Endothelial cell of umbilical vein (primary cell): ENCODE results near the gene SEMA4D. TPM values are rescaled to one million over a fixed set of nuclear protein-coding genes. Genes with fewer than 3 reads are reported as not detected.

Experiments
- BruUV-seq: library from RNA; stranded (reverse); fragments of 400-500 nt; replicated peaks from 2 replicates; lab custom pipeline; 2021; lab: Mats Ljungman, UMichigan
- CTCF ChIA-PET: fragments of 300-600, 350-600 bp; sonication (Branson Sonifier 250); formaldehyde crosslinking; loops from one replicate; lab custom pipeline; 2021; ENCODE audit warnings: antibody characterized with exemption, inconsistent platforms; lab: Charles Lee
- POLR2A ChIA-PET: fragments of 300-600, 350-600 bp; sonication (Branson Sonifier 250); formaldehyde crosslinking; loops from one replicate; lab custom pipeline; 2021; ENCODE audit warnings: antibody characterized with exemption, inconsistent platforms; lab: Charles Lee
- DNase-seq: peaks from one replicate; pipeline ENCODE4 v3.0.0-alpha.2; 2011; ENCODE audit warnings: low read depth, low spot score
- FAIRE-seq: peaks from 2 replicates; lab custom pipeline; 2011; peaks lifted over from hg19 to GRCh38; lab: Jason Lieb, UNC
- H2AFZ ChIP-seq: 2 replicates; pipeline ENCODE4 v1.6.0; 2012; ENCODE audit warnings: low read depth, low read length, control low read depth, inconsistent platforms
- H3K27ac ChIP-seq: 2 replicates; pipeline ENCODE4 v1.5.1; 2011; ENCODE audit warnings: low read depth, mild to moderate bottlenecking, control low read depth, low read length, moderate library complexity; ENCODE audit not compliant: insufficient read depth
- H3K27me3 ChIP-seq, 2 experiments: 2 replicates each; pipeline versions ENCODE4 v1.6.0 to v1.6.1; 2011; ENCODE audit warnings: low read length in 2 of 2, mixed read lengths in 1 of 2; ENCODE audit not compliant: control insufficient read depth in 2 of 2, insufficient read depth in 2 of 2
- H3K36me3 ChIP-seq, 2 experiments: 2 replicates in 1 of 2; 3 replicates in 1 of 2; pipeline ENCODE4 v1.5.1; 2011; ENCODE audit warnings: low read length in 2 of 2, mild to moderate bottlenecking in 1 of 2, moderate library complexity in 1 of 2; ENCODE audit not compliant: control insufficient read depth in 2 of 2, insufficient read depth in 2 of 2; ENCODE audit errors: extremely low read depth in 1 of 2
- H3K4me1 ChIP-seq: 3 replicates; pipeline ENCODE4 v1.5.1; 2011; ENCODE audit warnings: mild to moderate bottlenecking, low read length; ENCODE audit not compliant: control insufficient read depth, insufficient read depth; ENCODE audit errors: extremely low read depth
- H3K4me2 ChIP-seq: 2 replicates; pipeline ENCODE4 v1.6.1; 2011; ENCODE audit warnings: low read length, control low read depth, mixed read lengths; ENCODE audit not compliant: insufficient read depth
- H3K4me3 ChIP-seq, 3 experiments: fragments of 200-600 bp in 1 of 3; sonication (generic), shearing (Covaris generic) in 1 of 3; replicated peaks in 1 of 3; 2 replicates each; pipeline ENCODE4 v1.5.1; 2011 to 2016; ENCODE audit warnings: control low read depth in 3 of 3, low read length in 3 of 3, mild to moderate bottlenecking in 2 of 3, inconsistent platforms in 1 of 3, low read depth in 1 of 3, moderate library complexity in 1 of 3; ENCODE audit not compliant: insufficient read depth in 1 of 3
- H3K79me2 ChIP-seq: 2 replicates; pipeline ENCODE4 v1.6.0; 2012; ENCODE audit warnings: low read length, inconsistent platforms; ENCODE audit not compliant: control insufficient read depth, insufficient read depth
- H3K9ac ChIP-seq: replicated peaks from 2 replicates; pipeline ENCODE3; 2011; ENCODE audit warnings: low read length, control low read depth; ENCODE audit not compliant: insufficient read depth; ENCODE audit errors: extremely low read depth
- H3K9me1 ChIP-seq: replicated peaks from 3 replicates; pipeline ENCODE4 v1.6.0; 2011; ENCODE audit warnings: mild to moderate bottlenecking, low read length; ENCODE audit not compliant: control insufficient read depth, insufficient read depth; ENCODE audit errors: extremely low read depth
- H3K9me3 ChIP-seq: replicated peaks from 2 replicates; pipeline ENCODE4 v1.5.1; 2012; ENCODE audit warnings: low read length, inconsistent platforms; ENCODE audit not compliant: control insufficient read depth, insufficient read depth
- H4K20me1 ChIP-seq: replicated peaks from 2 replicates; pipeline ENCODE3; 2011; ENCODE audit warnings: mild to moderate bottlenecking, low read length; ENCODE audit not compliant: control insufficient read depth, insufficient read depth; ENCODE audit errors: extremely low read depth
- EZH2 ChIP-seq: IDR thresholded peaks from 2 replicates; pipeline ENCODE4 v1.6.1; 2012; ENCODE audit warnings: borderline replicate concordance, low read depth, mild to moderate bottlenecking, moderate library complexity, low read length, inconsistent platforms; ENCODE audit not compliant: severe bottlenecking
- FOS ChIP-seq: IDR thresholded peaks from 2 replicates; pipeline ENCODE4 v1.6.1; 2011; ENCODE audit warnings: mild to moderate bottlenecking, low read length, moderate library complexity, borderline replicate concordance; ENCODE audit not compliant: insufficient read depth
- GATA2 ChIP-seq: IDR thresholded peaks from 2 replicates; pipeline ENCODE4 v1.7.0; 2011; ENCODE audit warnings: low read depth, mild to moderate bottlenecking, moderate library complexity, mixed read lengths, low read length; ENCODE audit not compliant: insufficient read length, insufficient read depth
- JUN ChIP-seq: IDR thresholded peaks from 2 replicates; pipeline ENCODE4 v1.6.1; 2011; ENCODE audit warnings: borderline replicate concordance, low read depth; ENCODE audit not compliant: insufficient read length, insufficient read depth
- MYC ChIP-seq: IDR thresholded peaks from one replicate; pipeline ENCODE4 v1.6.1; 2011; ENCODE audit warnings: mild to moderate bottlenecking, low read depth, low read length
- POLR2A ChIP-seq: IDR thresholded peaks from 2 replicates; pipeline ENCODE4 v1.6.1; 2012; ENCODE audit warnings: low read depth, mild to moderate bottlenecking, control low read depth, low read length
- POLR2AphosphoS5 ChIP-seq: IDR thresholded peaks from 2 replicates; pipeline ENCODE4 v1.6.1; 2012; ENCODE audit warnings: low read depth, mild to moderate bottlenecking, control low read depth, low read length, moderate library complexity; ENCODE audit not compliant: insufficient read depth
- dilution Hi-C: fragments of 300-500 bp; cut with MboI; formaldehyde crosslinking; loops from one replicate; pipeline ENCODE4 v1.15.0; 2019; ENCODE audit warnings: low sequenced_read_pairs; ENCODE audit not compliant: extremely low pct_ligation_motif_present
- intact Hi-C: fragments of 100-400 bp; cut with micrococcal nuclease; formaldehyde crosslinking; loops from one replicate; pipeline ENCODE4 v1.10.0; 2022
- polyA plus RNA-seq, 4 experiments: library from polyadenylated mRNA; depleted of rRNA in 3 of 4; stranded (reverse) in 3 of 4; unstranded in 1 of 4; fragments of >200 nt; gene quantifications; 2 replicates each; pipeline versions ENCODE4 v1.2.1 to v1.2.3, GENCODE V29; 2011 to 2012; ENCODE audit warnings: missing spikeins in 1 of 4
- total RNA-seq: library from RNA; stranded (reverse); gene quantifications from 2 replicates; pipeline ENCODE4 v1.2.3, GENCODE V29; 2021
- TF ChIP-seq, protein P1 (sequence below), 2 donors: IDR thresholded peaks; 1 replicate in 1 of 2; 2 replicates in 1 of 2; pipeline ENCODE4 v1.5.1; 2011; ENCODE audit warnings: low read length in 2 of 2, mild to moderate bottlenecking in 2 of 2, moderate library complexity in 2 of 2, control low read depth in 1 of 2, inconsistent platforms in 1 of 2, low read depth in 1 of 2; ENCODE audit not compliant: insufficient read depth in 1 of 2; ENCODE audit errors: extremely low read depth in 1 of 2
- TF ChIP-seq, protein P2 (sequence below): IDR thresholded peaks from 2 replicates; pipeline ENCODE4 v1.6.1; 2011; ENCODE audit not compliant: insufficient read depth, insufficient read length

The SEMA4D gene
- total and polyA plus RNA-seq, 2 donors (not counting 3 experiments of a cell fraction or from before 2014, with no cell fraction given): 3.9 to 15.7 TPM

DNA sequence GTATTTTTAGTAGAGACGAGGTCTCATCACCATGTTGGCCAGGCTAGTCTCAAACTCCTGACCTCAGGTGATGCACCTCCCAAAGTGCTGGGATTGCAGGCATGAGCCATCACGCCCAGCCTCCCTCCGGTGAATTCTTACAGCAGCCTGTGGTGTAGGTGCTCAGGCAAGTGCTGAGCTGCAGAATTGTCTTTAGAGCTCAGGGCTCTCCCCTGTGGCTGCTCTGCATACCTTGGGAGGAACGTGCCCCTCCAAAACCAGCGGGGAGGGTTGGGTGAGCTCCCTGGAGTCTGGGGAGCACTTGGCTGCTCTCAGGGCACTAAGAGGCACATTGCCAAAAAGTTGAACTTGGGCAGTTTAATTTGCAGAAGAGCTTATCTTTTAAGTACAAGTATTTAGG lies 150.3 kb downstream of the SEMA4D start:
- H3K4me3 ChIP-seq: no peak overlapping the region
- TF ChIP-seq FOS (no peak), EZH2 (no peak), POLR2A (no peak), JUN (no peak), GATA2 (no peak), POLR2AphosphoS5 (no peak), MYC (no peak)
- TF ChIP-seq, protein P1, sequence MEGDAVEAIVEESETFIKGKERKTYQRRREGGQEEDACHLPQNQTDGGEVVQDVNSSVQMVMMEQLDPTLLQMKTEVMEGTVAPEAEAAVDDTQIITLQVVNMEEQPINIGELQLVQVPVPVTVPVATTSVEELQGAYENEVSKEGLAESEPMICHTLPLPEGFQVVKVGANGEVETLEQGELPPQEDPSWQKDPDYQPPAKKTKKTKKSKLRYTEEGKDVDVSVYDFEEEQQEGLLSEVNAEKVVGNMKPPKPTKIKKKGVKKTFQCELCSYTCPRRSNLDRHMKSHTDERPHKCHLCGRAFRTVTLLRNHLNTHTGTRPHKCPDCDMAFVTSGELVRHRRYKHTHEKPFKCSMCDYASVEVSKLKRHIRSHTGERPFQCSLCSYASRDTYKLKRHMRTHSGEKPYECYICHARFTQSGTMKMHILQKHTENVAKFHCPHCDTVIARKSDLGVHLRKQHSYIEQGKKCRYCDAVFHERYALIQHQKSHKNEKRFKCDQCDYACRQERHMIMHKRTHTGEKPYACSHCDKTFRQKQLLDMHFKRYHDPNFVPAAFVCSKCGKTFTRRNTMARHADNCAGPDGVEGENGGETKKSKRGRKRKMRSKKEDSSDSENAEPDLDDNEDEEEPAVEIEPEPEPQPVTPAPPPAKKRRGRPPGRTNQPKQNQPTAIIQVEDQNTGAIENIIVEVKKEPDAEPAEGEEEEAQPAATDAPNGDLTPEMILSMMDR (IDR thresholded peaks at IDR 0.05; ENCODE audit: extremely low read depth in 1 of 2, insufficient read depth in 1 of 2, low read depth in 1 of 2, low read length in 2 of 2): no peak
- TF ChIP-seq, protein P2, sequence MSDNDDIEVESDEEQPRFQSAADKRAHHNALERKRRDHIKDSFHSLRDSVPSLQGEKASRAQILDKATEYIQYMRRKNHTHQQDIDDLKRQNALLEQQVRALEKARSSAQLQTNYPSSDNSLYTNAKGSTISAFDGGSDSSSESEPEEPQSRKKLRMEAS: no peak
- BruUV-seq: no TSS peak
- H3K9ac ChIP-seq: no peak overlapping the region
- no peaks in the 10 kb centered on the region for H3K4me1 ChIP-seq
- intact Hi-C loops (no loop called here), dilution Hi-C loops (no loop called here)
- DNase-seq (no peak), FAIRE-seq (no peak)
- H3K9me1 ChIP-seq: no peaks in the 10 kb centered on the region
- H4K20me1 ChIP-seq: no peaks in the 10 kb centered on the region
- H3K27ac ChIP-seq: no peak overlapping the region
- H2AFZ ChIP-seq: no peak overlapping the region
- H3K79me2 ChIP-seq: no peaks in the 10 kb centered on the region
- H3K9me3 ChIP-seq: no peaks in the 10 kb centered on the region
- peaks cover 23 to 44% of the 10 kb centered on the region in 2 experiments for H3K36me3 ChIP-seq
- ChIA-PET CTCF (interaction anchor here (0.8 to 1.3 kb wide), 2 partner anchors 29 to 201 kb away, joined by 3 to 7 read pairs; partner anchors contain the start of gene SECISBP2), POLR2A (no interaction called here)
- H3K27me3 ChIP-seq: no peaks in the 10 kb centered on the region
- no peak overlapping the region for H3K4me2 ChIP-seq
